Mucosa of descending colon (tissue), 3 donors: Measurements from ENCODE around the gene REC114. TPM values are rescaled to one million over a fixed set of nuclear protein-coding genes. Genes with fewer than 3 reads are reported as not detected.
"Not testable (repeated sequence)": the region's sequence is repeated elsewhere in the genome, so short reads cannot be mapped to it uniquely, and the experiment has no call there.

Experiments used
- ATAC-seq: fragments of 200-7000 bp; cut with Tn5 transposase; one replicate; pipeline ENCODE4 v1.9.1; 2020; ENCODE audit warnings: mild to moderate bottlenecking, moderate library complexity
- DNase-seq, 3 donors: peaks; one replicate each; pipeline ENCODE4 v3.0.0-alpha.2; 2020
- H3K36me3 ChIP-seq: fragments of 200-600 bp; one replicate; pipeline ENCODE4 v1.8.0; 2021; ENCODE audit warnings: low read depth, mild to moderate bottlenecking
- H3K4me1 ChIP-seq: fragments of 200-600 bp; one replicate; pipeline ENCODE4 v1.8.0; 2021; ENCODE audit warnings: low read depth, mild to moderate bottlenecking
- H3K4me3 ChIP-seq: fragments of 200-600 bp; one replicate; pipeline ENCODE4 v1.8.0; 2021; ENCODE audit warnings: mild to moderate bottlenecking
- H3K9me3 ChIP-seq: fragments of 200-600 bp; one replicate; pipeline ENCODE4 v1.8.0; 2021; ENCODE audit warnings: mild to moderate bottlenecking
- intact Hi-C, 2 donors: fragments of 100-400 bp; cut with DNase I in 1 of 2; cut with micrococcal nuclease in 1 of 2; formaldehyde crosslinking; loops; one replicate each; pipeline versions ENCODE4 v1.11.0 to v1.11.1; 2022; cut with DNase I, micrococcal nuclease
- total RNA-seq, 3 donors: library from RNA; stranded (reverse); fragmentation: NEBNext Ultra II Directional in 2 of 3; extraction: Animal tissue kit (Norgen Biotek cat#: 25700) in 2 of 3; gene quantifications; one replicate each; pipeline versions ENCODE4 v1.2.1 to v1.2.4, GENCODE V29; 2021 to 2023
- TF ChIP-seq, protein P1 (sequence below): fragments of 200-600 bp; IDR thresholded peaks from one replicate; pipeline ENCODE4 v1.8.0; 2022; ENCODE audit warnings: antibody characterized with exemption, mild to moderate bottlenecking
- donor health status: DM: no; HTN: no; CAD: no; lungs with moderate emphysema.
- donor health status: DM: no; HTN: no; CAD: no.
- donor health status: DM: no; HTN: yes; CAD: no.

Gene REC114
- total RNA-seq, 3 donors from 2014 or later, result not detected

- no peaks in the 10 kb centered on the region for H3K4me1 ChIP-seq
- H3K9me3 ChIP-seq, result no peaks in the 10 kb centered on the region
- TF ChIP-seq, protein P1, sequence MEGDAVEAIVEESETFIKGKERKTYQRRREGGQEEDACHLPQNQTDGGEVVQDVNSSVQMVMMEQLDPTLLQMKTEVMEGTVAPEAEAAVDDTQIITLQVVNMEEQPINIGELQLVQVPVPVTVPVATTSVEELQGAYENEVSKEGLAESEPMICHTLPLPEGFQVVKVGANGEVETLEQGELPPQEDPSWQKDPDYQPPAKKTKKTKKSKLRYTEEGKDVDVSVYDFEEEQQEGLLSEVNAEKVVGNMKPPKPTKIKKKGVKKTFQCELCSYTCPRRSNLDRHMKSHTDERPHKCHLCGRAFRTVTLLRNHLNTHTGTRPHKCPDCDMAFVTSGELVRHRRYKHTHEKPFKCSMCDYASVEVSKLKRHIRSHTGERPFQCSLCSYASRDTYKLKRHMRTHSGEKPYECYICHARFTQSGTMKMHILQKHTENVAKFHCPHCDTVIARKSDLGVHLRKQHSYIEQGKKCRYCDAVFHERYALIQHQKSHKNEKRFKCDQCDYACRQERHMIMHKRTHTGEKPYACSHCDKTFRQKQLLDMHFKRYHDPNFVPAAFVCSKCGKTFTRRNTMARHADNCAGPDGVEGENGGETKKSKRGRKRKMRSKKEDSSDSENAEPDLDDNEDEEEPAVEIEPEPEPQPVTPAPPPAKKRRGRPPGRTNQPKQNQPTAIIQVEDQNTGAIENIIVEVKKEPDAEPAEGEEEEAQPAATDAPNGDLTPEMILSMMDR, result no peak
- H3K4me3 ChIP-seq, result no peak overlapping the region
- ATAC-seq (no peak), DNase-seq (no peak)
- H3K36me3 ChIP-seq, result no peaks in the 10 kb centered on the region
- intact Hi-C loops, result no loop called here
These were observed 39.8 kb upstream of the REC114 start for GRCh38 chr15:73403171-73403570.

DNA sequence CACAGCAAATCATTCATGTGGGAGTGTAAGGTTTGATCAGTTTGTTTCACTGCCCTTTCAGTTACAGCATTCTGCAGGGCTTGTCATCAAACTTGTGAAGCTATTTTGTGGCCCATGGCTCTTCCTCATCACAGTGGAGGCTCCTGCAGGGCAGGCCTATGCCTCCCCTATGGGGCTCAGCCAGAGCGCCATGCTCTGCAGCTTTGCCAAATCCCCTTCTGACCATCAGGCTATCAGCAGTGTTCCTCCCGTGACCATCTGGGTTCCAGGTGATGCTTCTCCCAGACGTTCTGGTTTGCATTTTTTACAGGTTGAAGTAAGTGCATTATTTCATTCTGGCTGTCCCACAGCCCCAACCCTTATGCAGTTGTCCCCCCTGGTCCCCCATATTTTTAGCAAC is 28.1 kb upstream of the REC114 start:
- ATAC-seq (no peak), DNase-seq (no peak)
- Histone ChIP-seq H3K4me1 (no peaks in the 10 kb centered on the region), H3K9me3 (no peaks in the 10 kb centered on the region), H3K36me3 (no peaks in the 10 kb centered on the region), H3K4me3 (no peak overlapping the region)
- intact Hi-C loops, result no loop called here
- TF ChIP-seq, protein P1, result no peak

DNA sequence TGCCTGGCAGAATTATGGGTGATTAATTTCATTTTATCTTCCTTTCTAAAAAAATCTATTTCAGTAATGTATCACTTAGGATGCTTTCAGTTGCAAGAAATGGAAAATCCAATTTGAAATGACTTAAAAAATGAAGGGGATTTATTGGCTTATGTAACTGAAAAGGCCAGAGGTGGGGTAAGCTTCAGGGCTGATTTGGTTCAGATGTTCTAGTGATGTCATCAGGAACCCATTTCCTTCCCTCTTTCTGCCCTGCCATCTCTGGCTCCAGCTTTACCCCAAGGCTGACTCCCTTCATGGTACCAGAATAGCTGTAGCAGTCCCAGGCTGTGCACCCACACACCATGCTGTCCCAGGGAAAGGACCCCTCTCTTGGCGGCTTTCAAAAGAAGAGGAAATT is 18.5 kb upstream of the REC114 start:
- DNase-seq (no peak), ATAC-seq (no peak)
- TF ChIP-seq, protein P1, result no peak
- H3K4me3 ChIP-seq, result no peak overlapping the region
- no peaks in the 10 kb centered on the region for H3K36me3 ChIP-seq
- H3K4me1 ChIP-seq, result no peaks in the 10 kb centered on the region
- H3K9me3 ChIP-seq, result no peaks in the 10 kb centered on the region
- intact Hi-C loops, result no loop called here

GRCh38 chr15:73425510-73425909 is 17.5 kb upstream of the REC114 start:
- intact Hi-C loops, result no loop called here
- Histone ChIP-seq H3K9me3 (no peaks in the 10 kb centered on the region), H3K4me3 (no peak overlapping the region), H3K36me3 (no peaks in the 10 kb centered on the region), H3K4me1 (no peaks in the 10 kb centered on the region)
- no peak for DNase-seq
- TF ChIP-seq, protein P1, result no peak
- no peak for ATAC-seq

DNA sequence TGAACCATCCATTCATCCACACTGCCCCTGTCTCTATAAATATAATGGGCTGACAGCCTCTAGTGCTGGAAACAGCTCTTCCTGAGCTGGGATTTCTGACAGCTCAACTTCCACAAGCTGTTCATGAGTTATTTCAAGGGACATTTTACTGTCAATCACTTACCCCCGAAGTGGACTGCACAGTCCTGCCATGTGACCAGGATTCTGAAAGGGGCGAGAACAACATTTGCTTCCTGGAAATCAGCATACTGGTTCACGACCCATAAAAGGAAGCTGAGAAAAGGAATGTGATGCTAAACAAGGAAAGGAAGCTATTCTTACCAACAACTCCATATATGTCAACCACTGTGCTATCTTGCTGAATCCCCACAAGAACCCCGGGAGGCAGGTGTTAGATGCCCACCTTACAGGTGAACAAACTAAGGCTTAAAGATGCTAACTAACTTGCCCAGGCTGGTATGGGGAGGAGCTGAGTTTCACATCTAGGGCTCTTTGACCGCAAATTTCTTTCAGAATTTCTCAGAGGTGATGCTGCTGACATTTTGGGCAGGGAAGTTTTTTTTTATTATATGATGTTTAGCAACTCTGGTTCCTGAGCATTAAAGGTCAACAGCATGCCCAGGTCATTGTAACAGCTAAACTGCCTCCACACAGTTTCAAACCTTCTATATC is 16.5 kb upstream of the REC114 start:
- intact Hi-C loops, result no loop called here
- Histone ChIP-seq H3K4me1 (no peaks in the 10 kb centered on the region), H3K9me3 (no peaks in the 10 kb centered on the region), H3K36me3 (no peaks in the 10 kb centered on the region), H3K4me3 (no peak overlapping the region)
- TF ChIP-seq, protein P1, result no peak
- no peak for DNase-seq
- ATAC-seq, result no peak

GRCh38 chr15:73431329-73431728 is 11.6 kb upstream of the REC114 start:
- H3K4me3 ChIP-seq, intact Hi-C loops, H3K4me1 ChIP-seq, ATAC-seq, H3K36me3 ChIP-seq, H3K9me3 ChIP-seq, DNase-seq: not testable (repeated sequence)
